HG03442 (cell line): ENCODE results near the gene VDR.
A peak's percentile ranks its signal among the peaks of the same experiment; 100 is the strongest.

Experiments
- ATAC-seq: cut with Tn5 transposase; IDR thresholded peaks from one replicate; pipeline ENCODE4 v1.9.1; 2021; ENCODE audit warnings: mild to moderate bottlenecking, moderate library complexity; ENCODE audit not compliant: unreplicated experiment

The VDR gene

DNA sequence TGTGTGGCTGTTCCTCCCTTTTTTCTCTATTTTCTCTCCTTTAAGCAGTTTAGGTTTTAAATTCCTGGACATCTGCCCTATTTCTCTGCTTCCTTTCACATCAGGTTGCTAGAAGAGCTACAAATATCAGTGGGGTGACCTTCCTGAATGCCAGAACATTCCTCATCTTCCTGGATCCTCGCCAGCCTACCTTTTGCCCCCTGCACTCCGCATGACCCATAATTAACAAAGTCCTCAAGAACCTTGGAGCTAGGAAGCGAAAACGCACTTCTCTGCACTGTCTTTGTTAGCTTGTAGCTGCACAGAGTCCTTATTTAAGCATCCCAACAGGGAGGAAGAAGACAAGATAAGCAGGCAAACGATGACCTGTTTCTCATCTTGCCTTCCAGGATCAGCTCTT is 30.5 kb downstream of the VDR start:
- no peak for ATAC-seq

DNA sequence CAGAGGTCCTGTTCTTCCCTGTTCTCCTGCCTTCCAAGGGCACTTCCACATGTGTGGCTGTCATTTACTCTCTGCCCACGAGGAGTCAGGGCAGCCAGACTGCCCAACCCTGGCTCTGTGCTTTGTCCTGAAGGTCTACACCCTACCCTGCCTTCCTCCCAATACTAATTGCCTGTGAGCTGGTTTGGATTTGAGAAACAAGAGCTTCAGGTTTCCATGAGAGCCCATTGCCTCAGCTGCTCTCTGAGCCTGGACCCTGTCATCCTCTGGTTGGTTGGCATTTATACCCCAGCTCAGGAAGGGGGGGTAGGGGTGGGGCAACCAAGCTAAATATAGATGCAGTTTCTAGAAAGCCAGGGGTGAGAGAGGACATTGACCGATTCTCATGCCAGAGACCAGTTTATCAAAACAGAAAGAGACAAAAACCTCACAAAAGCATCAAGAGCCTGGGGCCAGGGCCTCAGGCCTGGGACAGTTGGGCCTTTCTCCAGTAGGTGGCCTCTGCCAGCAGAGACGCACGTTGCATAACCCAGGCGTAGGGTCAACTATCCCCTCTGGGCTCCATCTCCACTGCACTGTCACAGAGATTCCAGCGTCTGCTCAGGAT is 34.5 kb downstream of the VDR start:
- no peak for ATAC-seq

DNA sequence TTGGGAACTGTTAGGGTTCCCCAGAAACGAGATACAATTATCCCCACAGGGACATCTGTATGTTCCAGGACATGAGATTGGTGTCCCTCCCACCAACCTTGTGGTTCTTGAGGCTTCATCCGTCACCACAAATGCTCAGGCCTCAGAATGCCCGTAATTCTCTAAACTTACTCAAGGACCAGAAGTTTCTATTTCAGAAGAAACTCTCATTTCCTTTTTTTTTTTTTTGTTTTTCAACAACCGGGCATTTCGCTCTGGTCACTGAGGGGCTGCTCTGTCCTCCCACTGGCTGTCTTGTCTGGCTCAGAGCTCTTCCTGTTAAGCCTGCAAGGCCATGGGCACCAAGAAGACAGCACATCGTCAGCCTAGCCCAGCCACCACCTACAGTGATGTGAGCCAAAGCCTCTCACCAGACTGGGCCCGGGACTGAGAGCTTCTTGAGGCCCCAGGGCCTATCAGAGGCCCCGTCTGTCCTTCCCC is 36.2 kb downstream of the VDR start:
- peak; percentile 62 for ATAC-seq

- no peak for ATAC-seq
Observed at GRCh38 chr12:47868041-47868440, 36.8 kb downstream of the VDR start.

- no peak for ATAC-seq
Observed at GRCh38 chr12:47867495-47867941, 37.3 kb downstream of the VDR start.

DNA sequence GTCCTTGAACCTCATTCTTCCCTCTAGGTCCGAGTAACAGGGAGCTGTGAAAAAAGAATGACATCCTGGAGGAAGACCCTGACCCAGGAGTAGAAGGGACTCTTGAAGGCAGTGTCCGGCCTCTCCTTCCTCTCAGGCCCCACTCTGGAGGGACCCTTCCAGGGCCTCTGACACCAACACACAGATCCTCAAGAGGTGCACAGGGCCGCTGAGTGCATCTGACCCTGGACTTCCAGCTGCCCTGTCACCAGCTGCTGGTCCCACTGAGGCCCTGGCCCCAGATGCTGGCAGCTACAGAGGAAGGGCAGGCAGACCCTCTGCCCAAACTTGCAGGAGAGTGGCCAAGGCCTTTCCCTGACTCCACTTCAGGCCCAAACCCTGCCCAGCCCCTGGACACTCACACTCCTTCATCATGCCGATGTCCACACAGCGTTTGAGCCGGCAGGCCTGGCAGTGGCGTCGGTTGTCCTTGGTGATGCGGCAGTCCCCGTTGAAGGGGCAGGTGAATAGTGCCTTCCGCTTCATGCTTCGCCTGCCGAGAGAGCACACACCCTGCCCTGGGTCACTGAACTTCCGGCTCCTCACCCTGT is 40.1 kb downstream of the VDR start:
- ATAC-seq = no peak

- ATAC-seq = no peak
Observed at GRCh38 chr12:47863985-47864384, 40.8 kb downstream of the VDR start.

DNA sequence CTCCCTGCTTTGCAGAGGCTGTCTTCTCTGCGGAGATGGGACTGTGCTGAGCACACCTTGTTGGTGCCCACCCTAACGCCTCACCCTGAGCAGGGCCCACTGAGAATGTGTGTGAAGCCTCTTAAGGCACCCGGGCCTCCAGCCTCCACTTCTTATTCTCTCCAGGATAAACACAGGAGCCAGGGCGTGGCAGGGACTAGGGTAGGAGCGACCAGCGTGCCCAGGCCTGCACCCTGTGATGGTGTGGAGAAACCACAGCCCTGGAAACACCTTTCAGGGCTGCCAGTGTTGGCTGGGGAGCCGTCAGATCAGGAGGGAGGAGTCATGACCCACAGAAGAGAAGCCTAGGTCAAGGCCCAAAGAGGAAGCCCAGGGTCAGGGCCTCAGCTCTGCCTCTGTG is 41.3 kb downstream of the VDR start:
- ATAC-seq = no peak

DNA sequence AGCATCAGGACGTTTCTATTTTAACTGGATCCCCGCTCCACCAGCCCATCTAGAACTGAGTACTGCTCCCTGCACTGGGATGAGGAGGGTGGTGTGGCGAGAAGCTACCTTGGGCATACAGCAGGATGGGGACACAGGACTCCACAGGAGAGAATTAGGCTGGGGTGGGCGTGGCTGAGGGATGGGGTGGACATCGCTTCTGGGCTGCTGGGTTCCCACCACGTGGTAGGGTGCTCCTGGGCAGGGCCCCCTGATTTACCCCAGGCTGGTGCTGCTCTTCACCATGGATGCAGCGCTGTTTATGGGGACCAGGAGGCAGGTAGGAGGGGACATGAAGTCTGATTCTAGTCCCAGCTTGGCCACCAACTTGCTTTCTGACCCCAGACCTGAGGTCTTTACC is 41.9 kb downstream of the VDR start:
- ATAC-seq = no peak

DNA sequence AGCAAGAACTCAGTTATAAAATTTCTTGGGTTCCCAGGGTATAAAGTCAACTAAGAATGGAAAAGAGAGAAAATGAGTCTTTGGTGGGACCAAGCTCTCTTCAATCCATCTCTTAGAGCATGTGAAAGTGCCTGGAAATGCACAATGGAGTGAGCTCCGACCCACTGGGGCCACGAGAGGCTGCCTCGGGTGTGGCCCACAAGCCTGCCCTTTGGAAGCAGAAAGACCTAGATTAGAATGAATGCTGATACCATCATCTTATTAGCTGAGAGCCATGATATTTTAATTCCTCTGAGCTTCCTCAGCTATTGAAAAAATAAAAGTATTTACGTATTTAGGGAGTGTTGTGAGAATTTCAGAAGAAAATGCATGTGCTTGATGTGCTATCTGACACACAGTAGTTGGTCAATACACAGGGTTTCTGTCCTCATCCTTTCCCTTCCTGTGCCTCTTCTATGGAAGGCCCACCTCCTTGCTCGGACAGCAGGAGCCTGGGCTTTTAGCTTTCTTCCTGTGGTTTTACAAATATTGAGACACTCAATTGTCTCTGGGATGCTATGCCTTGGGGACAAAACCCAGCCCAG is 42.5 kb downstream of the VDR start:
- ATAC-seq = no peak

DNA sequence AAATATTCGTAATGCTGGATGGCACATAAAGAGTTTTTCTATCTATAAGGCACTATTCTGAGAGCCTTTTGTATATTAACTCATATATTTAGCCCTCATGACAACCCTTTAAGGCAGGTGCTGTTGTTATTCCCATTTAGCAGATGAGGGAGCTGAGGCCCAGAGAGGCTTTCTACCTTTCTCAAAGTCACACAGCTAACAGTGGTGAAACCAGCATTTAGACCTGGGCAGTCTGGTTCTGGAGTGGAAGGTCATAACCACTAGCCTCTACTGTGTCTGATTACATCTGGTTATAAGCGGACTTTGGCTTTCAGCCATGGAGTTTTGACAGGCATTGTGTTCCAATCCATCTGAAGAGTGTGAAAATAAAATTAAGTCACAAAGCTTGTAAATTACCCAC is 43.9 kb downstream of the VDR start:
- ATAC-seq = no peak

GRCh38 chr12:47860279-47860841 is 44.4 kb downstream of the VDR start:
- ATAC-seq = no peak

DNA sequence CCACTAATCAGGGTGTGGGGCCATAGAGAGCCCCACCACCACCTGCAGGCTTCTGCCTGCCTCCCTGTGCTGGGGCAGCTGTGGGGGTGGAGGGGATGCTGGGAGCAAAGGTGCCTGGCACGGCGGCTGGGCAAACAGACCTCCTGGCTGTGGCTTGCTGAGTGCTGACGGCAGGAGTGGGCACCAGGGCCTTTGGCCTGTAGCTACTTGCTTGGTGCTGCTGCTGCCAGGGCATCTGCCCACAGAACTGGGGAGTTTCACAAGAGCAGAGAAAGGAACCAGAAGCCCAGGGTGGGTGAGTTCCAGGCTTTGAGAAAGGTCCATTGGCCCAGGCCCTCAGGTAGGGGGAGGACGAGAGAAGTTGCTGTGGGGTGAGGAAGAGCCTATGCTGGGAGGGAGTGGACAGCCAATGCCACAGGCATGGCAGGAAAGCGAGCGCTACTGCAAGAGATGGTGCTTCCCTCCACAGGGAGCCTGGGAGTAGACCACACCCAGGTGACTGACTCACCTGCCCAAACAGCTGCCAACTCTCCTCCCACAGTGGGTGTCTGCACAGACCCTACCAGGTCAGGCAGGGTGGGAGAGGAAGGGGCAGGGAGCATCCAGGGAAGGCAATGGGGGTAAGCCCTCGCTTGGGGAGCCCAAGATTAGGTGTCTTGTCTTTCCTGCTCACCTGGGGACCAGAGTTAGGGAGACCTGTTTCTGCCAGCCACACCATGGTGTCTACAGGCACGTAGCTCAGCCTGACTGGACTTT is 46.1 kb downstream of the VDR start:
- no peak for ATAC-seq

- no peak for ATAC-seq
Observed at GRCh38 chr12:47856721-47857575, 47.8 kb downstream of the VDR start.

- no peak for ATAC-seq
Observed at GRCh38 chr12:47856094-47856493, 48.7 kb downstream of the VDR start.

DNA sequence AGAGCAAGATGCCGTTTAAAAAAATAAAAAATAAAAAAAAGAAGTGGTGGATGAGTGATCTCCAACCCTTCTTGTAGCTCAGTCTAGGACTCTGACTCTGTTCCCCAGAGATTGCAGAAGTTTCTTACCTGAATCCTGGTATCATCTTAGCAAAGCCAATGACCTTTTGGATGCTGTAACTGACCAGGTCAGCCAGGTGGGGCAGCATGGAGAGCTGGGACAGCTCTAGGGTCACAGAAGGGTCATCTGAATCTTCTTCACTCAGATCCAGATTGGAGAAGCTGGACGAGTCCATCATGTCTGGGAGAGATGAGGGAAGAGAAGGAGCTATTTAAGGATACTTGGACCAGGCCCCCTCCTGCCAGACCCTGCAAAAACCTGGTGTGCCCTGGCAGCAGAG is 49.3 kb downstream of the VDR start:
- no peak for ATAC-seq

DNA sequence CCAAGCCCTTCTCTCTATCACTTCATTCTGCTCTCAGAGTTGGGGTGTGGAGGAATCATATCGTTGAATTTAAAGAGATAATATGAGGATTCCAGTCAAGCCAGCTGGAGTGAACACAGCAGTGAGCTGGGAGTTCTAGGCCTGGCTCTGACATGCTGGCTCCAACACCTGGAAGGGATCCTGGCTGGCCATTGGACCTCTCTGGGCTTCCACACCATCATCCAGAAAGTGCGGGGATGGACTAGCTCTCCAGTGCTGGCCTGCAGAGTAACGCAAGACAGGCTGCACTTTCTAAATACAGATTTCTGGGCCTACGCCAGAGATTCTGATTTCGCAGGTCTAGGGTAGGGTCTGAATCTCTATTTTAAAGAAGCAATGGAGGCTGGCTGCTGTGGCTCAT is 50.3 kb downstream of the VDR start:
- no peak for ATAC-seq

- ATAC-seq = no peak
Observed at GRCh38 chr12:47852096-47852571, 52.7 kb downstream of the VDR start.

DNA sequence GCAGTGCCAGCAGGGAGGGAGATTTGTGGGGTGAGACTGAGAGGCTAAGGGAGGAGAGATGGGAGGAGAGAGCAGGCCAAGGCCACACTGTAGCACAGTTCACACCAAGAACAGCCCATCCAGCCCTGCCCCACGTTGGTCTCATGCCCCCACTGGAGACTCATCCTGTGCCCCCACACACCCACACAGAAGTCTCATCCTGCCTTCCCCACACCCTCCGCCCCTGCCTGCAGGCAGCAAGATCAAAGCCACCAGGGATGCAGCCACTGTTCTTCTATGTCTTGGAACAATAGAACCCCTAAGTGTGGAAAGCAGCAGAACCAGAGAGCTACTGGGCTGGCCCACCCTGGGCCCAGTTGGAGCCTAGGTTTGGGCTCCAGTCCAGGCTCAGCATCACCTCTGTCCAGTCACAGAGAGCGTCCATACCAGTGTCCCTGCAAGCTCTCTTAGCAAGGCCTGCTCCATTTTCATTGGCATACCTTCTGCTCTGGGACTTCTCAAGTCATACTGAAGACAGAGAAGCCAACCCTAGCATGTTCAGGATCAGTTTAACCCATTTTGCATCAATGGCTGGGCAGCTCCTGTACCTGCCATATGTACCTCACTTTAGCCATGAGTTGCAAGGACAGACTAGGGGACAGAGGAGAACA is 53.4 kb downstream of the VDR start:
- no peak for ATAC-seq
